OCI-LY7 (cell line): ENCODE data around the gene CUX1.

Experiments used
- EZH2phosphoT487 ChIP-seq: fragments of 200-600 bp; sonication (generic); IDR thresholded peaks from 2 replicates; pipeline ENCODE4 v1.6.1; 2018; ENCODE audit warnings: low read depth, borderline replicate concordance, mild to moderate bottlenecking, mixed run types, antibody characterized with exemption, low read length, moderate library complexity, mixed read lengths
- TF ChIP-seq, protein P1 (sequence below): fragments of 200-600 bp; sonication (generic); conservative IDR thresholded peaks from 2 replicates; pipeline ENCODE4 v1.5.1; 2014; ENCODE audit warnings: mild to moderate bottlenecking, antibody characterized with exemption, low read length, moderate library complexity, mixed read lengths

DNA sequence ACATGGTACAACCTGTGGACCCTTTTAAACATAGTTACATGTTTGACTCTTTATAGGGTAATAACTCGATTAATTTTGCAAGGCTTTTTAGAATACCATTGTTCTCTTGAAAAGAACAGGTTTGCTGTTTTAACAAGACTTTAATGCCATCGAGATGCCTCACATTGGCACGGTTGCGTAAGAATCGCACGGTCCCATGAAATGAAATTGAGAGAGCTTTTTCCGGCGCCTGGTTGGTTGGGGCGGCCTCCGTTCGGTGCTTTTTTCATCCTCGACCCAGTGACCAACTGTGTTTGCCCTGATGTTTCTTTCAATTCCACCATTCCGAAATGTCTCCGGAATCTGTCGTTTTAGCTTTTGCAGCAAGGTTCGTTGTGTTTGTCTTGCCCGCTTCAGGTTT, 142.4 kb downstream of the CUX1 start:
- TF ChIP-seq, protein P1, sequence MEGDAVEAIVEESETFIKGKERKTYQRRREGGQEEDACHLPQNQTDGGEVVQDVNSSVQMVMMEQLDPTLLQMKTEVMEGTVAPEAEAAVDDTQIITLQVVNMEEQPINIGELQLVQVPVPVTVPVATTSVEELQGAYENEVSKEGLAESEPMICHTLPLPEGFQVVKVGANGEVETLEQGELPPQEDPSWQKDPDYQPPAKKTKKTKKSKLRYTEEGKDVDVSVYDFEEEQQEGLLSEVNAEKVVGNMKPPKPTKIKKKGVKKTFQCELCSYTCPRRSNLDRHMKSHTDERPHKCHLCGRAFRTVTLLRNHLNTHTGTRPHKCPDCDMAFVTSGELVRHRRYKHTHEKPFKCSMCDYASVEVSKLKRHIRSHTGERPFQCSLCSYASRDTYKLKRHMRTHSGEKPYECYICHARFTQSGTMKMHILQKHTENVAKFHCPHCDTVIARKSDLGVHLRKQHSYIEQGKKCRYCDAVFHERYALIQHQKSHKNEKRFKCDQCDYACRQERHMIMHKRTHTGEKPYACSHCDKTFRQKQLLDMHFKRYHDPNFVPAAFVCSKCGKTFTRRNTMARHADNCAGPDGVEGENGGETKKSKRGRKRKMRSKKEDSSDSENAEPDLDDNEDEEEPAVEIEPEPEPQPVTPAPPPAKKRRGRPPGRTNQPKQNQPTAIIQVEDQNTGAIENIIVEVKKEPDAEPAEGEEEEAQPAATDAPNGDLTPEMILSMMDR, result no peak
- no peak for TF ChIP-seq EZH2phosphoT487
